H1 (cell line): ENCODE results near the gene TMEM183A. TPM values are rescaled to one million over a fixed set of nuclear protein-coding genes. Genes with fewer than 3 reads are reported as not detected.
A peak's percentile ranks its signal among the peaks of the same experiment; 100 is the strongest.

Experiments used
- CTCF ChIA-PET: fragments of 300-600 bp; sonication (Branson Sonifier 250); formaldehyde crosslinking; loops from one replicate; lab custom pipeline; 2021; ENCODE audit not compliant: partially characterized antibody; lab: Charles Lee
- POLR2A ChIA-PET: fragments of 300-600 bp; sonication (Branson Sonifier 250); formaldehyde crosslinking; loops from one replicate; lab custom pipeline; 2021; ENCODE audit warnings: inconsistent platforms; ENCODE audit not compliant: partially characterized antibody; lab: Charles Lee
- DNase-seq, 2 experiments: peaks; one replicate each; pipeline versions ENCODE4 v3.0.0 to v3.0.0-alpha.2; 2010 to 2022; ENCODE audit warnings: low spot score in 2 of 2, low read depth in 1 of 2, mixed read lengths in 1 of 2
- FAIRE-seq: peaks from 2 replicates; lab custom pipeline; 2011; peaks lifted over from hg19 to GRCh38; lab: Jason Lieb, UNC
- H2AFZ ChIP-seq: 2 replicates; pipeline ENCODE4 v1.8.1; 2012; ENCODE audit warnings: low read length, inconsistent platforms
- H2AK5ac ChIP-seq: 2 replicates; pipeline ENCODE4 v1.6.1; 2013; ENCODE audit warnings: low read depth, low read length
- H2BK120ac ChIP-seq: replicated peaks from 2 replicates; pipeline ENCODE3; 2013; ENCODE audit warnings: low read depth, low read length, inconsistent platforms
- H2BK12ac ChIP-seq: 2 replicates; pipeline ENCODE4 v1.6.1; 2013; ENCODE audit warnings: low read depth, low read length
- H2BK15ac ChIP-seq: 2 replicates; pipeline ENCODE4 v1.6.1; 2013; ENCODE audit warnings: low read length
- H2BK20ac ChIP-seq: 2 replicates; pipeline ENCODE4 v1.6.1; 2013; ENCODE audit warnings: low read length
- H2BK5ac ChIP-seq: 2 replicates; pipeline ENCODE4 v1.6.1; 2013; ENCODE audit warnings: low read depth, low read length
- H3K14ac ChIP-seq: 2 replicates; pipeline ENCODE4 v1.6.1; 2013; ENCODE audit warnings: inconsistent platforms; ENCODE audit not compliant: insufficient read length
- H3K18ac ChIP-seq: 2 replicates; pipeline ENCODE4 v1.6.1; 2013; ENCODE audit warnings: low read length; ENCODE audit errors: extremely low read depth
- H3K23ac ChIP-seq: 2 replicates; pipeline ENCODE4 v1.6.1; 2013; ENCODE audit warnings: inconsistent platforms; ENCODE audit not compliant: insufficient read length
- H3K23me2 ChIP-seq: 2 replicates; pipeline ENCODE4 v1.6.1; 2013; ENCODE audit warnings: low read depth, low read length
- H3K27ac ChIP-seq: 2 replicates; pipeline ENCODE4 v1.6.1; 2011; ENCODE audit warnings: low read depth, low read length, inconsistent platforms
- H3K27me3 ChIP-seq, 4 experiments: replicated peaks in 1 of 4; 1 replicate in 1 of 4; 2 replicates in 3 of 4; pipeline versions ENCODE4 v1.6.1 to v1.8.1; 2011 to 2013; ENCODE audit warnings: low read length in 3 of 4, mild to moderate bottlenecking in 3 of 4, inconsistent platforms in 2 of 4, mixed read lengths in 2 of 4, moderate library complexity in 1 of 4; ENCODE audit not compliant: control insufficient read depth in 3 of 4, insufficient read depth in 3 of 4; ENCODE audit errors: extremely low read depth in 1 of 4
- H3K36me3 ChIP-seq, 4 experiments: 2 replicates each; pipeline versions ENCODE4 v1.6.1 to v1.8.1; 2011 to 2013; ENCODE audit warnings: mild to moderate bottlenecking in 4 of 4, low read length in 3 of 4, moderate library complexity in 2 of 4, control low read depth in 1 of 4, inconsistent platforms in 1 of 4; ENCODE audit not compliant: insufficient read depth in 4 of 4, control insufficient read depth in 2 of 4
- H3K4ac ChIP-seq: replicated peaks from 2 replicates; pipeline ENCODE3; 2013; ENCODE audit warnings: low read length, low read depth, mixed read lengths, inconsistent platforms; ENCODE audit not compliant: insufficient read length
- H3K4me1 ChIP-seq, 4 experiments: replicated peaks in 1 of 4; 1 replicate in 1 of 4; 2 replicates in 3 of 4; pipeline versions ENCODE4 v1.6.1 to v1.8.1; 2011 to 2013; ENCODE audit warnings: low read length in 3 of 4, inconsistent platforms in 2 of 4, mixed read lengths in 1 of 4; ENCODE audit not compliant: insufficient read depth in 4 of 4, control insufficient read depth in 3 of 4
- H3K4me2 ChIP-seq, 2 experiments: 2 replicates each; pipeline versions ENCODE4 v1.6.1 to v1.8.1; 2011 to 2013; ENCODE audit warnings: low read depth in 2 of 2, low read length in 2 of 2, control low read depth in 1 of 2, inconsistent platforms in 1 of 2, mild to moderate bottlenecking in 1 of 2; ENCODE audit not compliant: insufficient read depth in 1 of 2
- H3K4me3 ChIP-seq, 4 experiments: fragments of 200-600, 300-600 bp in 1 of 4; sonication (generic), shearing (Covaris generic), sonication (Bioruptor Twin) in 1 of 4; 2 replicates each; pipeline versions ENCODE4 v1.5.1 to v1.8.1; 2011 to 2016; ENCODE audit warnings: low read length in 4 of 4, low read depth in 3 of 4, control low read depth in 2 of 4, inconsistent platforms in 2 of 4, mild to moderate bottlenecking in 2 of 4, mixed read lengths in 1 of 4, moderate library complexity in 1 of 4; ENCODE audit not compliant: insufficient read depth in 2 of 4; ENCODE audit errors: extremely low read depth in 1 of 4
- H3K56ac ChIP-seq: replicated peaks from 2 replicates; pipeline ENCODE3; 2013; ENCODE audit warnings: low read depth, mild to moderate bottlenecking, mixed read lengths, low read length, inconsistent platforms; ENCODE audit not compliant: insufficient read length
- H3K79me1 ChIP-seq: 2 replicates; pipeline ENCODE4 v1.6.1; 2013; ENCODE audit warnings: low read depth, low read length, control low read depth
- H3K79me2 ChIP-seq, 2 experiments: 2 replicates each; pipeline versions ENCODE4 v1.6.1 to v1.8.1; 2012 to 2013; ENCODE audit warnings: low read length in 2 of 2, mild to moderate bottlenecking in 2 of 2, inconsistent platforms in 1 of 2; ENCODE audit not compliant: insufficient read depth in 2 of 2, control insufficient read depth in 1 of 2
- H3K9ac ChIP-seq, 4 experiments: replicated peaks in 1 of 4; 1 replicate in 1 of 4; 2 replicates in 3 of 4; pipeline versions ENCODE4 v1.6.1 to v1.8.1; 2011 to 2013; ENCODE audit warnings: low read depth in 3 of 4, low read length in 3 of 4, control low read depth in 2 of 4, mild to moderate bottlenecking in 2 of 4, moderate library complexity in 2 of 4, inconsistent platforms in 1 of 4; ENCODE audit errors: extremely low read depth in 1 of 4
- H3K9me3 ChIP-seq, 2 experiments: 2 replicates each; pipeline versions ENCODE4 v1.6.1 to v1.8.1; 2012 to 2013; ENCODE audit warnings: mild to moderate bottlenecking in 2 of 2, moderate library complexity in 2 of 2, control low read depth in 1 of 2, inconsistent platforms in 1 of 2, low read depth in 1 of 2, low read length in 1 of 2, mixed read lengths in 1 of 2; ENCODE audit not compliant: insufficient read depth in 2 of 2
- H4K20me1 ChIP-seq, 2 experiments: replicated peaks in 1 of 2; 2 replicates each; pipeline versions ENCODE3 to v1.8.1; 2011 to 2013; ENCODE audit warnings: inconsistent platforms in 2 of 2, low read length in 2 of 2, mild to moderate bottlenecking in 1 of 2; ENCODE audit not compliant: insufficient read depth in 2 of 2, control insufficient read depth in 1 of 2
- H4K5ac ChIP-seq: 2 replicates; pipeline ENCODE4 v1.6.1; 2013; ENCODE audit warnings: low read length, low read depth, mixed read lengths, inconsistent platforms; ENCODE audit not compliant: insufficient read length
- H4K8ac ChIP-seq: 2 replicates; pipeline ENCODE4 v1.8.0; 2013; ENCODE audit warnings: mild to moderate bottlenecking, moderate library complexity, low read length, inconsistent platforms; ENCODE audit not compliant: insufficient read depth; ENCODE audit errors: extremely low read depth
- H4K91ac ChIP-seq: replicated peaks from 2 replicates; pipeline ENCODE3; 2013; ENCODE audit warnings: low read length, mixed read lengths, inconsistent platforms; ENCODE audit not compliant: insufficient read length
- CEBPB ChIP-seq: IDR thresholded peaks from 2 replicates; pipeline ENCODE4 v1.6.1; 2012; ENCODE audit warnings: low read depth, low read length
- EP300 ChIP-seq, 2 experiments: IDR thresholded peaks; 1 replicate in 1 of 2; 2 replicates in 1 of 2; pipeline ENCODE4 v1.6.1; 2011 to 2012; ENCODE audit warnings: low read depth in 2 of 2, low read length in 2 of 2, mild to moderate bottlenecking in 2 of 2, borderline replicate concordance in 1 of 2, inconsistent platforms in 1 of 2, moderate library complexity in 1 of 2
- NANOG ChIP-seq: IDR thresholded peaks from 2 replicates; pipeline ENCODE4 v1.6.1; 2011; ENCODE audit warnings: low read length, low read depth, mild to moderate bottlenecking, inconsistent platforms; ENCODE audit not compliant: insufficient read depth, poor library complexity, severe bottlenecking
- PHF8 ChIP-seq: fragments of 200-600 bp; sonication (generic); conservative IDR thresholded peaks from 2 replicates; pipeline ENCODE4 v1.7.1; 2012; ENCODE audit warnings: low read depth, mild to moderate bottlenecking, inconsistent platforms, low read length, moderate library complexity
- RAD21 ChIP-seq, 2 experiments: IDR thresholded peaks in 1 of 2; conservative IDR thresholded peaks in 1 of 2; 2 replicates each; pipeline ENCODE4 v1.6.1; 2011; ENCODE audit warnings: low read depth in 2 of 2, low read length in 2 of 2, improper control_type of control experiment in 1 of 2, inconsistent platforms in 1 of 2, mild to moderate bottlenecking in 1 of 2, moderate library complexity in 1 of 2
- SP4 ChIP-seq: IDR thresholded peaks from 2 replicates; pipeline ENCODE4 v1.6.1; 2012; ENCODE audit warnings: low read length, inconsistent platforms
- WGBS, 2 experiments: shearing (Covaris generic) in 1 of 2; methylation state at CpG; one replicate each; pipeline versions ENCODE4 v1.1.6 to v1.1.7; 2013 to 2015; ENCODE audit warnings: low lambda C conversion rate in 2 of 2, mixed read lengths in 2 of 2, inconsistent platforms in 1 of 2, low coverage in 1 of 2, missing lambda C conversion rate in 1 of 2; ENCODE audit not compliant: insufficient replicate concordance in 2 of 2, insufficient coverage in 1 of 2, insufficient read length in 1 of 2; ENCODE audit errors: extremely low coverage in 1 of 2, missing lambda C conversion rate in 1 of 2; 5-methylcytosine and 5-hydroxymethylcytosine counted together
- polyA plus RNA-seq, 7 experiments: library from polyadenylated mRNA; depleted of rRNA in 3 of 7; stranded (reverse) in 5 of 7; unstranded in 2 of 7; fragments of >200 nt in 5 of 7; fragments of 200-250 nt in 2 of 7; gene quantifications; 1 replicate in 5 of 7; 2 replicates in 1 of 7; 4 replicates in 1 of 7; pipeline versions ENCODE4 v1.2.1 to v1.2.3, GENCODE V29; 2011 to 2013; ENCODE audit warnings: missing spikeins in 2 of 7, mixed read lengths in 2 of 7
- total RNA-seq: library from RNA; stranded (reverse); fragmentation: NEBNext Ultra II Directional; extraction: Animal tissue kit (Norgen Biotek cat#: 25700); gene quantifications from 2 replicates; pipeline ENCODE4 v1.2.1, GENCODE V29; 2021

TMEM183A gene
- total and polyA plus RNA-seq, 2 of the 8 experiments (the other 6 are each of a cell fraction or from before 2014, with no cell fraction given): 107 to 173 TPM

- Histone ChIP-seq H2BK5ac (no peak overlapping the region), H3K79me1 (no peaks in the 10 kb centered on the region), H3K36me3 (no peaks in the 10 kb centered on the region; a peak in 2 of 8 replicates), H3K23ac (no peak overlapping the region), H3K4me2 (peak overlapping the region; percentile 34 to 39; a peak in 2 of 4 replicates), H2BK12ac (no peak overlapping the region), H2AFZ (no peak overlapping the region), H3K4ac (no peak overlapping the region), H3K4me1 (peaks cover 10 to 25% (median 20%) of the 10 kb centered on the region in 4 experiments), H4K8ac (no peak overlapping the region), H3K79me2 (no peaks in the 10 kb centered on the region), H2BK15ac (no peak overlapping the region), H3K27ac (no peak overlapping the region), H2BK20ac (no peak overlapping the region), H3K18ac (no peak overlapping the region), H3K14ac (no peak overlapping the region), H3K23me2 (no peaks in the 10 kb centered on the region), H3K4me3 (no peak overlapping the region), H4K91ac (no peak overlapping the region), H3K27me3 (no peaks in the 10 kb centered on the region), H2AK5ac (no peak overlapping the region), H3K56ac (no peak overlapping the region), H3K9ac (no peak overlapping the region), H4K20me1 (no peaks in the 10 kb centered on the region), H4K5ac (no peak overlapping the region), H3K9me3 (no peaks in the 10 kb centered on the region), H2BK120ac (no peak overlapping the region)
- 39% methylated on average over 5 of the region's 5 CpGs; no CpG with 5 or more reads in 1 of the 2 experiments for WGBS, 2 experiments
- FAIRE-seq (no peak), DNase-seq (no peak)
- POLR2A ChIA-PET: interaction anchor here (0.6 to 1.0 kb wide), 3 partner anchors 14 to 933 kb away, joined by 3 to 4 read pairs (median 3); no protein-coding TSS in a partner anchor
- TF ChIP-seq CEBPB (no peak), SP4 (no peak), PHF8 (no peak), NANOG (no peak), EP300 (IDR thresholded peaks at IDR 0.05; ENCODE audit: borderline replicate concordance in 1 of 2, low read depth in 2 of 2, low read length in 2 of 2) (no peak), RAD21 (IDR thresholded peaks at IDR 0.05 in 1 of 2, conservative IDR thresholded peaks at IDR 0.05 in 1 of 2; ENCODE audit: low read depth in 2 of 2, low read length in 2 of 2) (no peak)
- CTCF ChIA-PET: interaction anchor here (0.5 to 49.7 kb wide), 15 partner anchors 1 to 562 kb away, joined by 3 to 1089 read pairs (median 8); partner anchors contain the start of genes ADORA1, MYBPH, MYOG and PPFIA4
Measured at GRCh38 chr1:203054642-203055041, 47.5 kb downstream of the TMEM183A start.
